Measurements from ENCODE around the gene SLC35F4. TPM values are rescaled to one million over a fixed set of nuclear protein-coding genes. Genes with fewer than 3 reads are reported as not detected.

The SLC35F4 gene
- total and polyA plus RNA-seq, 2 of the 8 experiments (the other 6 are each of a cell fraction or from before 2014, with no cell fraction given): not detected

GRCh38 chr14:57699947-57700346, 165.9 kb downstream of the SLC35F4 start:
- Histone ChIP-seq H4K5ac (ENCODE audit: insufficient read length, low read depth, low read length) (no peak overlapping the region), H3K4me1 (replicated peaks in 1 of 4; ENCODE audit: control insufficient read depth in 3 of 4, insufficient read depth in 4 of 4, low read length in 3 of 4) (no peaks in the 10 kb centered on the region), H3K4ac (replicated peaks; ENCODE audit: insufficient read length, low read depth, low read length) (no peak overlapping the region), H3K23me2 (ENCODE audit: low read depth, low read length) (no peaks in the 10 kb centered on the region), H4K8ac (ENCODE audit: extremely low read depth, insufficient read depth, low read length) (no peak overlapping the region), H3K36me3 (ENCODE audit: control insufficient read depth in 2 of 4, insufficient read depth in 4 of 4, low read length in 3 of 4) (no peaks in the 10 kb centered on the region), H2BK12ac (ENCODE audit: low read depth, low read length) (no peak overlapping the region), H3K27me3 (replicated peaks in 1 of 4; ENCODE audit: control insufficient read depth in 3 of 4, extremely low read depth in 1 of 4, insufficient read depth in 3 of 4, low read length in 3 of 4) (no peaks in the 10 kb centered on the region), H2BK15ac (ENCODE audit: low read length) (no peak overlapping the region), H4K20me1 (replicated peaks in 1 of 2; ENCODE audit: control insufficient read depth in 1 of 2, insufficient read depth in 2 of 2, low read length in 2 of 2) (no peaks in the 10 kb centered on the region), H3K56ac (replicated peaks; ENCODE audit: insufficient read length, low read depth, low read length) (no peak overlapping the region), H3K9me3 (ENCODE audit: insufficient read depth in 2 of 2, low read depth in 1 of 2, low read length in 1 of 2) (no peaks in the 10 kb centered on the region), H2BK20ac (ENCODE audit: low read length) (no peak overlapping the region), H3K4me3 (ENCODE audit: extremely low read depth in 1 of 4, insufficient read depth in 2 of 4, low read depth in 3 of 4, low read length in 4 of 4) (no peak overlapping the region), H3K27ac (ENCODE audit: low read depth, low read length) (no peak overlapping the region), H2BK5ac (ENCODE audit: low read depth, low read length) (no peak overlapping the region), H3K4me2 (ENCODE audit: insufficient read depth in 1 of 2, low read depth in 2 of 2, low read length in 2 of 2) (no peak overlapping the region), H3K23ac (ENCODE audit: insufficient read length) (no peak overlapping the region), H3K79me1 (ENCODE audit: low read depth, low read length) (no peaks in the 10 kb centered on the region), H3K14ac (ENCODE audit: insufficient read length) (no peak overlapping the region), H3K79me2 (ENCODE audit: control insufficient read depth in 1 of 2, insufficient read depth in 2 of 2, low read length in 2 of 2) (no peaks in the 10 kb centered on the region), H3K18ac (ENCODE audit: extremely low read depth, low read length) (no peak overlapping the region), H2AFZ (ENCODE audit: low read length) (no peak overlapping the region), H4K91ac (replicated peaks; ENCODE audit: insufficient read length, low read length) (no peak overlapping the region), H3K9ac (replicated peaks in 1 of 4; ENCODE audit: extremely low read depth in 1 of 4, low read depth in 3 of 4, low read length in 3 of 4) (no peak overlapping the region), H2AK5ac (ENCODE audit: low read depth, low read length) (no peak overlapping the region), H2BK120ac (replicated peaks; ENCODE audit: low read depth, low read length) (no peak overlapping the region)
- 30% methylated on average over 3 of the region's 3 CpGs; no CpG with 5 or more reads in 1 of the 2 experiments for WGBS, 2 experiments (ENCODE audit: extremely low coverage in 1 of 2, insufficient coverage in 1 of 2, insufficient read length in 1 of 2, insufficient replicate concordance in 2 of 2, low coverage in 1 of 2, low lambda C conversion rate in 2 of 2, missing lambda C conversion rate in 1 of 2)
- POLR2A ChIA-PET (ENCODE audit: partially characterized antibody): no interaction called here
- CTCF ChIA-PET (ENCODE audit: partially characterized antibody): no interaction called here
- FAIRE-seq (no peak), DNase-seq (ENCODE audit: low read depth in 1 of 2, low spot score in 2 of 2) (no peak)
- no peak for TF ChIP-seq TCF12 (IDR thresholded peaks at IDR 0.05; ENCODE audit: low read depth, low read length)
- no peak for TF ChIP-seq KDM1A (IDR thresholded peaks at IDR 0.05; ENCODE audit: borderline replicate concordance, low read length)
- no peak for TF ChIP-seq CTBP2 (IDR thresholded peaks at IDR 0.05; ENCODE audit: borderline replicate concordance, insufficient read depth, insufficient read length, low read length)
- no peak for TF ChIP-seq BACH1 (IDR thresholded peaks at IDR 0.05; ENCODE audit: low read length)
- TF ChIP-seq EGR1 (IDR thresholded peaks at IDR 0.05; ENCODE audit: borderline replicate concordance, low read depth, low read length): no peak
- TF ChIP-seq GABPA (IDR thresholded peaks at IDR 0.05; ENCODE audit: borderline replicate concordance, insufficient read depth, low read length): no peak
- no peak for TF ChIP-seq RXRA (IDR thresholded peaks at IDR 0.05; ENCODE audit: insufficient read depth, low read depth, low read length)
- no peak for TF ChIP-seq ZNF274 (IDR thresholded peaks at IDR 0.05; ENCODE audit: borderline replicate concordance, extremely low read depth, low read length)
- TF ChIP-seq TAF1 (IDR thresholded peaks at IDR 0.05; ENCODE audit: low read depth, low read length): no peak
- no peak for TF ChIP-seq CREB1 (IDR thresholded peaks at IDR 0.05)
- TF ChIP-seq KDM5A (IDR thresholded peaks at IDR 0.05; ENCODE audit: low read length): no peak
- no peak for TF ChIP-seq SRF (IDR thresholded peaks at IDR 0.05; ENCODE audit: low read depth, low read length)
- TF ChIP-seq EP300 (IDR thresholded peaks at IDR 0.05; ENCODE audit: borderline replicate concordance in 1 of 2, low read depth in 2 of 2, low read length in 2 of 2): no peak
- no peak for TF ChIP-seq PHF8 (conservative IDR thresholded peaks at IDR 0.05; ENCODE audit: low read depth, low read length)
- TF ChIP-seq SIN3A (conservative IDR thresholded peaks at IDR 0.05 in 1 of 2, IDR thresholded peaks at IDR 0.05 in 1 of 2; ENCODE audit: low read depth in 1 of 2, low read length in 2 of 2): no peak
- no peak for TF ChIP-seq CHD1 (IDR thresholded peaks at IDR 0.05; ENCODE audit: low read depth, low read length)
